Thymus (tissue), 11 donors: ENCODE data around the gene GRIN2C. TPM values are rescaled to one million over a fixed set of nuclear protein-coding genes. Genes with fewer than 3 reads are reported as not detected.

Experiments
- DNase-seq, 9 donors: peaks; one replicate each; pipeline ENCODE4 v3.0.0-alpha.2; 2013; ENCODE audit warnings: low spot score in 9 of 9, low read depth in 6 of 9, missing footprints in 1 of 9
- H3K27ac ChIP-seq, 2 donors: one replicate each; pipeline ENCODE4 v1.5.1; 2013; ENCODE audit warnings: control low read depth in 1 of 2, low read depth in 1 of 2, low read length in 1 of 2, mild to moderate bottlenecking in 1 of 2, moderate library complexity in 1 of 2
- H3K27me3 ChIP-seq, 2 donors: one replicate each; pipeline ENCODE4 v1.5.1; 2013; ENCODE audit warnings: low read length in 1 of 2; ENCODE audit not compliant: control insufficient read depth in 2 of 2, insufficient read depth in 1 of 2
- H3K36me3 ChIP-seq, 2 donors: one replicate each; pipeline ENCODE4 v1.5.1; 2013; ENCODE audit warnings: low read length in 1 of 2, mild to moderate bottlenecking in 1 of 2, moderate library complexity in 1 of 2; ENCODE audit not compliant: control insufficient read depth in 2 of 2, insufficient read depth in 2 of 2
- H3K4me1 ChIP-seq, 2 donors: one replicate each; pipeline ENCODE4 v1.5.1; 2013; ENCODE audit warnings: low read length in 2 of 2; ENCODE audit not compliant: control insufficient read depth in 2 of 2, insufficient read depth in 2 of 2
- H3K4me3 ChIP-seq, 2 donors: one replicate each; pipeline ENCODE4 v1.5.1; 2013; ENCODE audit warnings: low read length in 2 of 2, control low read depth in 1 of 2, mild to moderate bottlenecking in 1 of 2
- H3K9me3 ChIP-seq, 2 donors: one replicate each; pipeline ENCODE4 v1.5.1; 2013; ENCODE audit warnings: low read length in 1 of 2, mild to moderate bottlenecking in 1 of 2; ENCODE audit not compliant: control insufficient read depth in 2 of 2, insufficient read depth in 1 of 2
- WGBS: extraction: QIAGEN DNeasy Blood & Tissue Kit; methylation state at CpG from one replicate; pipeline ENCODE4 v1.1.7; 2013; 5-methylcytosine and 5-hydroxymethylcytosine counted together
- polyA plus RNA-seq: library from polyadenylated mRNA; stranded (reverse); fragments of 200-250 nt; gene quantifications from one replicate; pipeline ENCODE4 v1.2.3, GENCODE V29; 2013
- total RNA-seq: library from RNA; stranded (reverse); fragments of 120-200 nt; gene quantifications from one replicate; pipeline ENCODE4 v1.2.4, GENCODE V29; 2013
- donor health status: healthy.

The GRIN2C gene
- total and polyA plus RNA-seq, 2 donors, result 0.05 to 0.07 TPM

DNA sequence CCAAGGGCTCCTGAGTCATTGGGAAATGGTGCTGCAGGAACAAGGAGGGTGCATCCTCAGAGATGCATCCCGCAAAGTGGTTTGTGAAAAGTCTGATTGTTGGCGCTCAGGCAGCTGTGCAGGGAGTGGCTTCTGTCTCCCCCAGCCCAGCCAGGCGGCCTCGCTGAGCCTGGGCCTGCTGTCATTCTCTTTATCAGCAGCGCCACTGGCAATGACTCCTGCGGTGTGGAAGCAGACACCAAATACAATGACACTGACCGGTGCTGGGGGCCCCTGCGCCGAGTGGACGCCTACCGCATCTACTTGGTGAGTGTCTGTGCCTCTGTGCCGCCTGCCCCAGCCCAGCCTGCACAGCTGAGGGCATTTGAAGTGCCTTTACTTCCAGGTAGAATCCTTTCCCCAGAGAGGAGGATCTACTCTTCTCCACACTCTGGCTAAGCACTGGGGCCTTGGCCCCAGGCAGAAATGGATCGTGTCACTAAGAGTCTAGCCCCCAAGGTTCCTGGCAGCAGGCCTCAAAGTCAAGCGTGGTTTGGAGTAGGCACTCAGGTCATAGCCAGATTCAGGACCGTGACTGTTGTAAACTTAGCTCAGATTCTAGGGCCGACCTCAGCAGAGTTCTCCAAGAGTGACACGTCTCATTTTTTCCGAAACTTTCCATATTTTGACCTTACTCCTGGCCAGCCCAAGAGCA, 64.2 kb downstream of the GRIN2C start:
- H3K4me3 ChIP-seq, result no peak overlapping the region
- DNase-seq, result no peak
- H3K9me3 ChIP-seq, result no peaks in the 10 kb centered on the region
- 98% methylated on average over 18 of the region's 18 CpGs for WGBS
- H3K27me3 ChIP-seq, result no peaks in the 10 kb centered on the region
- H3K4me1 ChIP-seq, result peaks cover 0 to 8% of the 10 kb centered on the region in 2 donors
- peaks cover 58 to 65% of the 10 kb centered on the region in 2 donors for H3K36me3 ChIP-seq
- no peak overlapping the region for H3K27ac ChIP-seq

DNA sequence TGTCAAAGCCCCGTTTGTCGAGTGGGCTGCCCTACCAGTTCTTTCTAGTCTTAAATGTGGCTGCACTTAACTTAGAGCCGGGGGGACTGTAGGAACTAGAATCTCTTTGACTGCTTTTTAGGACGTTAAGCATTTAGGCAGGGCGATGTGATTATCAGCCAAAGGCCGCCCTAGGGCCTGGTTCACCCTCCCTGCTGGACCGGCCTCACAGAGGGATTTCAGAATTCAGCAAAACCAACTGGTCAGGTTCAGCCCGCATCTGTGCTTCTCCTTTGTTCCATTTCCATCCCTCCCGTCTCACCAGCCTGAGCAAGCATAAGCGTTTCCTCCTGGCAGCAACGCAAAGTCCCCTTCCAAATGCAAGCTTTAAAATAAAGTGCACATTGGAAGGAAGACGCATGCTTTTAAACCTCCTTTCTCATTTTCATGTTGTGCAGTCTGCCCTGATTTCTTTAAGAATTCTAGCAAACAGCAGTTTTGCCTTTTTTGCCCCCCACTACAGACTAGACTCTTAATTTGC, 67.0 kb downstream of the GRIN2C start:
- Histone ChIP-seq H3K9me3 (no peaks in the 10 kb centered on the region), H3K4me1 (peaks cover 0 to 9% of the 10 kb centered on the region in 2 donors), H3K27ac (no peak overlapping the region), H3K36me3 (peaks cover 47 to 61% of the 10 kb centered on the region in 2 donors), H3K27me3 (no peaks in the 10 kb centered on the region), H3K4me3 (no peak overlapping the region)
- WGBS, result 97% methylated on average over 12 of the region's 12 CpGs
- DNase-seq, result no peak

Other genes starting within 250 kb of the GRIN2C start
- gene CD300E, start 236.1 kb downstream of the GRIN2C start, total RNA-seq, result 0.33 TPM
- 4.0 TPM for gene CD300E, start 236.1 kb downstream of the GRIN2C start, polyA plus RNA-seq
- gene CD300LF, start 147.0 kb downstream of the GRIN2C start, total RNA-seq, result 3.4 TPM
- 6.0 TPM for gene CD300LF, start 147.0 kb downstream of the GRIN2C start, polyA plus RNA-seq
- 19.9 TPM for gene RAB37, start 122.6 kb downstream of the GRIN2C start, total RNA-seq
- 29.3 TPM for gene RAB37, start 122.6 kb downstream of the GRIN2C start, polyA plus RNA-seq
- 49.5 TPM for gene NHERF1, start 111.3 kb downstream of the GRIN2C start, total RNA-seq
- 56.6 TPM for gene NHERF1, start 111.3 kb downstream of the GRIN2C start, polyA plus RNA-seq
- gene NAT9, start 83.5 kb downstream of the GRIN2C start, total RNA-seq, result 17.8 TPM
- 31.1 TPM for gene NAT9, start 83.5 kb downstream of the GRIN2C start, polyA plus RNA-seq
- 8.2 TPM for gene FDXR, start 13.1 kb upstream of the GRIN2C start, total RNA-seq
- 14.1 TPM for gene FDXR, start 13.1 kb upstream of the GRIN2C start, polyA plus RNA-seq
- 0.14 TPM for gene FADS6, start 33.7 kb upstream of the GRIN2C start, total RNA-seq
- 1.0 TPM for gene FADS6, start 33.7 kb upstream of the GRIN2C start, polyA plus RNA-seq
- 0.09 TPM for gene USH1G, start 63.4 kb upstream of the GRIN2C start, total RNA-seq
- 0.14 TPM for gene USH1G, start 63.4 kb upstream of the GRIN2C start, polyA plus RNA-seq
- 0.05 TPM for gene OTOP2, start 64.4 kb upstream of the GRIN2C start, total RNA-seq
- gene OTOP2, start 64.4 kb upstream of the GRIN2C start, polyA plus RNA-seq, result 0.23 TPM
- under 0.01 TPM for gene OTOP3, start 76.0 kb upstream of the GRIN2C start, total RNA-seq
- 0.05 TPM for gene OTOP3, start 76.0 kb upstream of the GRIN2C start, polyA plus RNA-seq
- 1.3 TPM for gene HID1, start 112.9 kb upstream of the GRIN2C start, total RNA-seq
- 9.9 TPM for gene HID1, start 112.9 kb upstream of the GRIN2C start, polyA plus RNA-seq
- 0.57 TPM for gene CDR2L, start 127.7 kb upstream of the GRIN2C start, total RNA-seq
- gene CDR2L, start 127.7 kb upstream of the GRIN2C start, polyA plus RNA-seq, result 1.4 TPM
- 35.7 TPM for gene MRPL58, start 152.8 kb upstream of the GRIN2C start, total RNA-seq
- gene MRPL58, start 152.8 kb upstream of the GRIN2C start, polyA plus RNA-seq, result 40.9 TPM
- gene ATP5PD, start 187.1 kb upstream of the GRIN2C start, total RNA-seq, result 288 TPM
- 390 TPM for gene ATP5PD, start 187.1 kb upstream of the GRIN2C start, polyA plus RNA-seq
- gene KCTD2, start 187.3 kb upstream of the GRIN2C start, total RNA-seq, result 10.0 TPM
- gene KCTD2, start 187.3 kb upstream of the GRIN2C start, polyA plus RNA-seq, result 20.4 TPM
- gene SLC16A5, start 228.1 kb upstream of the GRIN2C start, total RNA-seq, result 0.76 TPM
- 5.0 TPM for gene SLC16A5, start 228.1 kb upstream of the GRIN2C start, polyA plus RNA-seq